Mesothelial cell of epicardium (in vitro differentiated cells): ENCODE results near the gene FUS. TPM values are rescaled to one million over a fixed set of nuclear protein-coding genes. Genes with fewer than 3 reads are reported as not detected.

ENCODE experiments used
- DNase-seq, 2 experiments: peaks; one replicate each; pipeline ENCODE4 v3.0.0; 2021; ENCODE audit warnings: low spot score in 2 of 2; ENCODE audit not compliant: unreplicated experiment in 2 of 2
- H3K27ac Mint-ChIP-seq: 2 replicates; pipeline ENCODE4 v1.8.0; 2021; ENCODE audit warnings: mixed read lengths
- H3K27me3 Mint-ChIP-seq: 2 replicates; pipeline ENCODE4 v1.8.0; 2021; ENCODE audit warnings: low read depth, mixed read lengths
- H3K36me3 Mint-ChIP-seq: 2 replicates; pipeline ENCODE4 v1.8.0; 2021; ENCODE audit warnings: mixed read lengths
- H3K4me1 Mint-ChIP-seq: 2 replicates; pipeline ENCODE4 v1.8.0; 2021; ENCODE audit warnings: mixed read lengths
- H3K4me3 Mint-ChIP-seq: 2 replicates; pipeline ENCODE4 v1.8.0; 2021; ENCODE audit warnings: mild to moderate bottlenecking, moderate library complexity, mixed read lengths
- H3K9me3 Mint-ChIP-seq: 2 replicates; pipeline ENCODE4 v1.8.0; 2021; ENCODE audit warnings: mixed read lengths
- total RNA-seq: library from RNA; stranded (reverse); gene quantifications from 3 replicates; pipeline ENCODE4 v1.2.1, GENCODE V29; 2021
- TF ChIP-seq, protein P1 (sequence below): fragments of 200-600 bp; sonication (generic); IDR thresholded peaks from one replicate; pipeline ENCODE4 v1.5.0; 2021; ENCODE audit warnings: antibody characterized with exemption; ENCODE audit not compliant: unreplicated experiment

The FUS gene
- total RNA-seq, 1 donor from 2014 or later, result 718 TPM

DNA sequence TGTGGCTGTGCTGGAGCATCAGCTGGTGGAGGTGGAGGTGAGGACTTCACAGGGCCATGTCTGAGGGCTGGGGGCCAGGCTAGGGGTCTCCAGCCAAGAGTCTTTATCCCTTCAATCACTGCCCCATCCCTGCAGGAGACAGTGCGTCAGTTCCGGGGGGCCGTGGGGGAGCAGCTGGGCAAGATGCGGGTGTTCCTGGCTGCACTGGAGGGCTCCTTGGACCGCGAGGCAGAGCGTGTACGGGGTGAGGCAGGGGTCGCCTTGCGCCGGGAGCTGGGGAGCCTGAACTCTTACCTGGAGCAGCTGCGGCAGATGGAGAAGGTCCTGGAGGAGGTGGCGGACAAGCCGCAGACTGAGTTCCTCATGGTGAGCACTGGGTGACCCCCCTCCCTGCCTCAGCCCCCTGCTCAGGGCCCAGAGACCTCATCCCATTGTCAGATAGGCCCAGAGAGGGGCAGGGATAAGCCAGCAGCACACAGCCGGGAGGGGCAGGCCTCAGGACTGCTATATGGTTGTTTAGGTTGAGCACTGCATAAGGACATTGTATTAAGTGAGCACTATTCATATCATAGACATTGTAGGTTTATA lies 39.3 kb downstream of the FUS start:
- Mint-ChIP-seq H3K9me3 (no peaks in the 10 kb centered on the region), H3K4me3 (no peak overlapping the region), H3K4me1 (peaks cover 13% of the 10 kb centered on the region), H3K27ac (no peak overlapping the region), H3K27me3 (peaks cover 70% of the 10 kb centered on the region), H3K36me3 (no peaks in the 10 kb centered on the region)
- TF ChIP-seq, protein P1, sequence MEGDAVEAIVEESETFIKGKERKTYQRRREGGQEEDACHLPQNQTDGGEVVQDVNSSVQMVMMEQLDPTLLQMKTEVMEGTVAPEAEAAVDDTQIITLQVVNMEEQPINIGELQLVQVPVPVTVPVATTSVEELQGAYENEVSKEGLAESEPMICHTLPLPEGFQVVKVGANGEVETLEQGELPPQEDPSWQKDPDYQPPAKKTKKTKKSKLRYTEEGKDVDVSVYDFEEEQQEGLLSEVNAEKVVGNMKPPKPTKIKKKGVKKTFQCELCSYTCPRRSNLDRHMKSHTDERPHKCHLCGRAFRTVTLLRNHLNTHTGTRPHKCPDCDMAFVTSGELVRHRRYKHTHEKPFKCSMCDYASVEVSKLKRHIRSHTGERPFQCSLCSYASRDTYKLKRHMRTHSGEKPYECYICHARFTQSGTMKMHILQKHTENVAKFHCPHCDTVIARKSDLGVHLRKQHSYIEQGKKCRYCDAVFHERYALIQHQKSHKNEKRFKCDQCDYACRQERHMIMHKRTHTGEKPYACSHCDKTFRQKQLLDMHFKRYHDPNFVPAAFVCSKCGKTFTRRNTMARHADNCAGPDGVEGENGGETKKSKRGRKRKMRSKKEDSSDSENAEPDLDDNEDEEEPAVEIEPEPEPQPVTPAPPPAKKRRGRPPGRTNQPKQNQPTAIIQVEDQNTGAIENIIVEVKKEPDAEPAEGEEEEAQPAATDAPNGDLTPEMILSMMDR, result no peak
- no peak for DNase-seq

DNA sequence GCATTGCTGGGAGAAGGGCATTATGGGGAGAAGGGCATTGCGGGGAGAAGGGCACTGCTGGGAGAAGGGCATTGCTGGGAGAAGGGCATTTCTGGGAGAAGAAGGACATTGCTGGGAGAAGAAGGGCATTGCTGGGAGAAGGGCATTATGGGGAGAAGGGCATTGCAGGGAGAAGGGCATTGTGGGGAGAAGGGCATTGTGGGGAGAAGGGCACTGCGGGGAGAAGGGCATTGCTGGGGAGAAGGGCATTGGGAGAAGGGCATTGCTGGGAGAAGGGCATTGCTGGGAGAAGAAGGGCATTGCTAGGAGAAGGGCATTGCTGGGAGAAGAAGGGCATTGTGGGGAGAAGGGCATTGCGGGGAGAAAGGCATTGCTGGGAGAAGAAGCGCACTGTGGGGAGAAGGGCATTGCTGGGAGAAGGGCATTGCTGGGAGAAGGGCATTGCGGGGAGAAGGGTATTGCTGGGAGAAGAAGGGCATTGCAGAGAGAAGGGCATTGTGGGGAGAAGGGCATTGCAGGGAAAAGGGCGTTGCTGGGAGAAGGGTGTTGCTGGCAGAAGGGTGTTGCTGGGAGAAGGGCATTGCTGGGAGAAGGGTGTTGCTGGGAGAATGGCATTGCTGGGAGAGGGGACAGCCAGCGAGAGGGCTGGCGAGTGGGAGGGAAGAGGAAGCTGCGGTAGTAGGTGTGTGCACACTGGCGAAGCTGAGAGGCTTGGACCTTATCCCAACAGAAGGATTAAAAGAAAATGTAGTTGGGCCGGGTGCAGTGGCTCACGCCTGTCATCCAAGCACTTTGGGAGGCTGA lies 41.6 kb downstream of the FUS start:
- Mint-ChIP-seq H3K4me1 (peaks cover 3% of the 10 kb centered on the region), H3K27me3 (peaks cover 51% of the 10 kb centered on the region), H3K9me3 (no peaks in the 10 kb centered on the region), H3K27ac (no peak overlapping the region), H3K36me3 (no peaks in the 10 kb centered on the region), H3K4me3 (no peak overlapping the region)
- DNase-seq, result no peak
- TF ChIP-seq, protein P1, result no peak

DNA sequence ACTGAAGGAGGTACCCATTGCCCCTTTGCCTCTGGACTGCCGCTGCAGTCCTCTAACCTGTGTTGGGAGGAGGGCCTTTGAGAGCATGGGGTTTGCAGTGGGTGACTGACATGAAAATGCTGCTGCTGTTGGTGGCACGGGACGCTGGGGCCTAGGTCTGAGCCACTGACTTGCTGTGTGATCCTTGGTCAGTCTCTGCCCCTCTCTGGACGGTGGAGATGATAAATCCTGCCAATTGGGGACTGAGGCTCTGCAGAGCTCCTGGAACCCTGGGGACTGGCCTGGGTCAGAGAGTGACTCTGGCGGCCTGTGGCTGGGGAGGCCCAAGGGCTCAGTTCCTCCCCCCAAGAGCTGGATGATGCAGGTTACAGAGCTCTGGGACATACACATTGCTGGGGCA lies 43.1 kb downstream of the FUS start:
- DNase-seq, result no peak
- Mint-ChIP-seq H3K4me3 (no peak overlapping the region), H3K4me1 (no peaks in the 10 kb centered on the region), H3K36me3 (no peaks in the 10 kb centered on the region), H3K27me3 (peaks cover 36% of the 10 kb centered on the region), H3K27ac (no peak overlapping the region), H3K9me3 (no peaks in the 10 kb centered on the region)
- TF ChIP-seq, protein P1, result no peak

DNA sequence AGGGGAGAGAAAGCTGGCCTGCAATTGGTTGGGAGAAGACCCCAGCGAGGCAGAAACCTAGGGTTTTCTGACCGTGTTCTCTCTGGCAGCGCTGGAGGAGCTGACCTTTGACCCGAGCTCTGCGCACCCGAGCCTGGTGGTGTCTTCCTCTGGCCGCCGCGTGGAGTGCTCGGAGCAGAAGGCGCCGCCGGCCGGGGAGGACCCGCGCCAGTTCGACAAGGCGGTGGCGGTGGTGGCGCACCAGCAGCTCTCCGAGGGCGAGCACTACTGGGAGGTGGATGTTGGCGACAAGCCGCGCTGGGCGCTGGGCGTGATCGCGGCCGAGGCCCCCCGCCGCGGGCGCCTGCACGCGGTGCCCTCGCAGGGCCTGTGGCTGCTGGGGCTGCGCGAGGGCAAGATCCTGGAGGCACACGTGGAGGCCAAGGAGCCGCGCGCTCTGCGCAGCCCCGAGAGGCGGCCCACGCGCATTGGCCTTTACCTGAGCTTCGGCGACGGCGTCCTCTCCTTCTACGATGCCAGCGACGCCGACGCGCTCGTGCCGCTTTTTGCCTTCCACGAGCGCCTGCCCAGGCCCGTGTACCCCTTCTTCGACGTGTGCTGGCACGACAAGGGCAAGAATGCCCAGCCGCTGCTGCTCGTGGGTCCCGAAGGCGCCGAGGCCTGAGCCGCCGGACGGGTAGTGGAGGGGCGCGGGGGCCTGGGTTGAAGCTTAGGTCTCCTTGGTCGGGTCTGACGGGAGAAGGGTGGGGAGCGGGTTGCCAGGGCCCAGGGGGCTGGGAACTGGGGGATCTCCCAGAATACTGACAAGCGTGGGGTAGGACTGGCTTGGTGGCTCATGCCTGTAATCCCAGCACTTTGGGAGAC lies 44.4 kb downstream of the FUS start:
- TF ChIP-seq, protein P1, result no peak
- Mint-ChIP-seq H3K4me3 (no peak overlapping the region), H3K4me1 (peaks cover 3% of the 10 kb centered on the region), H3K36me3 (no peaks in the 10 kb centered on the region), H3K9me3 (no peaks in the 10 kb centered on the region), H3K27ac (no peak overlapping the region), H3K27me3 (peaks cover 27% of the 10 kb centered on the region)
- DNase-seq, result no peak

DNA sequence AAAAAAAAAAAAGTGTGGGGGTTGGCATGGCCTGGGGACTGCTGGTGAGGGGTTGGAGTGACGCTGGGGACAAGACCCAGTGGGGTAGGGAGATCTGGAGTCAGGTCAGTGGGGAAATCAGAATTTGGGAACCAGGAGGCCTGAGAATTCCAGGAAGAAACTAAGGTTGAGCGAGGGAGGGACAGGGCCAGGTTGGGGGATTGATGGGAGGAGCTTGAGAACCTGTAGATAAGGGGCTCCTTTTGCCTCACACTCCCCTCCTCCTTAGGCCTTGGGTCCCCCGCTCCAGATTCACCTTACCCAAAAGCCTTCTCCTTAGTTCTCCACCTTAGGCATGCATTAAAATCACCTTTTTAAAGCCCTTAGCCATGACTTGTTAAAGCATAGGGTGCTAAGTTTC lies 45.3 kb downstream of the FUS start:
- H3K9me3 Mint-ChIP-seq, result no peaks in the 10 kb centered on the region
- H3K4me3 Mint-ChIP-seq, result no peak overlapping the region

More for the DNA sequence above, 45.3 kb downstream of the FUS start:
- Mint-ChIP-seq H3K36me3 (no peaks in the 10 kb centered on the region), H3K4me1 (peaks cover 3% of the 10 kb centered on the region), H3K27ac (no peak overlapping the region), H3K27me3 (peaks cover 20% of the 10 kb centered on the region)
- TF ChIP-seq, protein P1, result no peak
- DNase-seq, result no peak
